ENCODE results near the gene GDPD4.
A peak's percentile ranks its signal among the peaks of the same experiment; 100 is the strongest.

Gene GDPD4

DNA sequence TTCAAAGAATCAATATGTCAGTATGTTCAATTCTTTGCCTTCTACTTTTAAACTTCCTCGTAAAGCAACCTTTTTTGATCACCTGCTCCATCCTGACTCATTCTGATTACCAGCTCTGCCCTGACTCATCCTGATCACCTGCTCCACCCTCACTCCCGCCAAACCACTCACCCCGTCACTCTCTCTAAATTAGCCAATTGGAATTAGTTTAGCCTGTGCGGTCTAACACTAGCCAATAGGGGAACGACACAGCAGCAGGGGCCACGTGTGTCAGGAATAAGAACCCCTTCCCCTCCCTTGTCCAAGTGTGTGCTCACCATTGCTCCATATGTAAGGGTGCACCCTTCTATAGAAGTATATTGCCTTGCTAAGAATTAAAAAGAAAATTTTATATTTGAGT lies 1.5 kb downstream of the GDPD4 start:
- DNase-seq (ENCODE audit: low read depth in 2 of 3, low spot score in 1 of 3): peak in 1 of 3 donors; percentile 6

DNA sequence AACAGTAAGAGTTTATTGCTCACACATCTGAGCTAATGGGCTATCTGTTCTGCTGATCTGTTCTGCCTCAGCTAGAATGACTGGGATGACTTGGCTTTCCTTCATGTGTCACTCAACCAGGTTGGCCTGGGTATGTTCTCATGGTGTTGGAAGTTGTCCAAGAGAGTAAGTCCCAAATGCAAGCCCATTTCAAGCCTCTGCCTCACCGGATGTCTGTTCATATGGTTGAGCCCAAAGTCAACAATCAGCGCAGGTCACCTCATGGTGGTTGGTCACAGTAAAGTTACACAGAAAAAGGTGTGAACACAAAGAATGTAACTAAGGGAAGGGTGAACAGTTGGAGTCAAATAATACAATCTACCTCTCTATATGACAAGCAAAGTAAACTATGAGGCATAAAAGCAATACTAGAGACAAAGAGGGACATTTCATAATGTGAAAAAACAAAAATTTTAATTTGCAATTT lies 1.9 kb downstream of the GDPD4 start:
- no peak for DNase-seq (ENCODE audit: low read depth in 2 of 3, low spot score in 1 of 3)

DNA sequence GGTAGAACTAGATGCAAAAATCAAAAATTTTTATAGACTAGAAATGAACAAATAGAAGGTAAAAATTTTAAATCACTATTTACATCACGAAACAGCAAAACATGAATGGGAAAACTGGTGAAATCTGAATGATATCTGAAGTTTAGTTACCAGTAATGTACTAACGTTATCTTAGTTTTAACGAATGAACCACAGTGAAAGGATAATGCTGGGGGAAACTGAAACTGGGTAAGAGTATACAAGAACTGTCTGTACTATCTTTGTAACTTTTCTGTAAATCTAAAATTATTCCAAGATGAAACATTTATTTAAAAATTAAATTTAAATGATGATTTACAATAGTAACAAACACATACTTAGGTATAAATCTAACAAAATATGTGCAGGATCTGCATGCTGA lies 7.4 kb downstream of the GDPD4 start:
- no peak for DNase-seq (ENCODE audit: low read depth in 2 of 3, low spot score in 1 of 3)

DNA sequence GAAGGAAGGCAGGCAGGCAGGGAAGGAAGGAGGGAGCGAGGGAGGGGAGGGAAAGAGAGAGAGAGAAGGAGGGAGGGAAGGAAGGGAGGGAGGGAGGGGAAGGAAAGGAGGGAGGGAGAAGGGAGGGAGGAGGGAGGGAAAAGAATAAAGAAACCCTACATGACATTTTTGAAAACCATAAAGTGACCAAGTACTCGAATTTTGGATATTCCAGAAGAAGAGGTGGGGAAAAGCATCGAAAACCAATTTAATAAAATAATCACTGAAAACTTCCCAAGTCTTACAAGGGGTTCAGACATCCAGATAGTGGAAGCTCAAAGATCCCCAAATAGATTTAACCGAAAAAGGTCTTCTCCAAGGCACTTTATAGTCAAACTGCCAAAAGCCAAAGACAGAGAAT lies 11.7 kb downstream of the GDPD4 start:
- DNase-seq (ENCODE audit: low read depth in 2 of 3, low spot score in 1 of 3): no peak

- DNase-seq (ENCODE audit: low read depth in 2 of 3, low spot score in 1 of 3): no peak
Measured at GRCh38 chr11:77287615-77288273, 13.7 kb downstream of the GDPD4 start.

- no peak for DNase-seq (ENCODE audit: low read depth in 2 of 3, low spot score in 1 of 3)
Measured at GRCh38 chr11:77287136-77287535, 14.3 kb downstream of the GDPD4 start.

DNA sequence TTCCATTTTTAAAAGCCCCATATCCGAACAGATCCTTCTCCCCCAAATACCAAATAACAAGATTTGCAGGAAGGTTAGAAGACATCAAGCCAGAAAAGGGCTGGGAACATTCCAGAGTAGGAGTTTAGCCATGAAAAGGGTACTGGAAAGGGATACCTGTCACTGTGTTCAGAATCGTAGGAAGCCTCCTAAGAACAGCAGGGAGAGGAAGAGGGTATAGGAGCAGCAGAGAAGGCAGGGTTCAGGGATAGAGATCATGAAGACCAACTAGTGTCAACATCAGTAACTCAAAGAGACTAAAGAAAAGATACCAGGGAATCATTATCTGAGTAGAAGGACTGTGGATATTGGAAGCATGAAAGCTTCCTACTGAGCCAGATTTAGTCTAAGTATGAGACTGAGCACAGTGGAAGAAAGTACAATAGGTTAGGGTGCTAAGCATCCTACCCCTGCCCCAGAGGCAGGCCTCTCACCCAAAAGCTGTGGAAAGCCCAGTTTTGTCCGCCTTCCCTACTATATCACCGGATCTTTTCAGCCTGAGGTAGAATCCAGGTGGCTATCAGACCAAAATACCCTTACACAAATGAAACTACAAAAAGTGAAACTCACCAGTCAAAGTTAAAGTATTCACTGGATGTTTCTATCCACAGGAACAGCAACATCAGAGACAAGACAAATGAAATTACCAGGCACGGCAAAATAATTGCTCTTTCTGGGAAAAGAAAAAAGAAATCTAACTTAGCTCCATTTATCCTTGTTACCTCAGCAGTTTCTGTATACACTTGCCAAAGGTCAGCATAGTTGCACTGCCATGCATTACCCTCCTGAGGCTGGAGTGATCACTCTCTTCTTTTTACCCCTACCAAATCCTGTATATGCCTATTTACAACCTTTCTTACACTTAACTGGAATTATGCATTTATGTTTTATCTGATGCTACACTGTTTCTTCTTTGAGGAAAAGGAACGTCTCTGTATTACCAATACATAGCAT lies 16.7 kb downstream of the GDPD4 start:
- DNase-seq (ENCODE audit: low read depth in 2 of 3, low spot score in 1 of 3): no peak

- DNase-seq (ENCODE audit: low read depth in 2 of 3, low spot score in 1 of 3): no peak
Measured at GRCh38 chr11:77283101-77283500, 18.4 kb downstream of the GDPD4 start.

DNA sequence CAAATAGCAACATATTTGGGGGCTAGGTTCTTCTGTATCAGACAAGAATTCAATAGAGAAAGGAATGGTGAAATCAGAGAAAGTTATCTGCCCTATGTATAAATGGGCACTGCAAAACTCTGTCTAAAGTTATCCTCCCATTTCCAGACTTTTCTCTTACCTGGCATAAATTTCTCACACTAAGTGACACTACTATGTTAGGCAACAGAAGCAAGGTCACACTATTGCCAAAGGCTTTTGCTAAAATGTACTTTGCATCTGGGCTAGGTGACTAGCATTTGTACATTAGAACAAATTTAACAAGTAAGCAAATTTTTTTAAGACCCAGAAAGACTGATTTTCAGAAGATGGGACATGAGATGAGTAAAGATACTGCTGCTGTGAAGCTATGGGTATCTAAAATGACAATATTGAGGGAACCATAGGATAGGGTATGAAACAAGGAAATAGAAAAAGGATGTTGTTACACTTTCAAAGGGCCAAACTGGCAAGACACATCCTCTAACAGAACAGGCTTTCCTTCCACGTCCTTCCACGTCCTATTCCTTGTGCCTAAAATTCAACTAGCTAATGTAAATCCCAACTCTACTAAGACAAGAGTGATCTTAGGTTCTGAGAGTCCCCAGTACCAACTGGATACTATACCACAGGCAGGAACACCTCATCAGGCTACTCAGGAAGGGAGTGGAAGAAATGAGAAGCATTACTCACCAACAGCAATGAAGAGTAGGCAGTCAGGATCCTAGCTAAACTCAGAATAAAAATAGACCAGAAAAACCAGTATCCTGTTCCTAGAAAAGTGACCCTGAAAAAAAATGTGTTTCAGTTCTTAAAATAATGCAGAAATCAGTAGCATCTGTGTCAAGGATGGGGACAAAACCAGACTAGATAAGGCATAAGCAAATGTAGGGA lies 22.6 kb downstream of the GDPD4 start:
- DNase-seq (ENCODE audit: low read depth in 2 of 3, low spot score in 1 of 3): no peak

DNA sequence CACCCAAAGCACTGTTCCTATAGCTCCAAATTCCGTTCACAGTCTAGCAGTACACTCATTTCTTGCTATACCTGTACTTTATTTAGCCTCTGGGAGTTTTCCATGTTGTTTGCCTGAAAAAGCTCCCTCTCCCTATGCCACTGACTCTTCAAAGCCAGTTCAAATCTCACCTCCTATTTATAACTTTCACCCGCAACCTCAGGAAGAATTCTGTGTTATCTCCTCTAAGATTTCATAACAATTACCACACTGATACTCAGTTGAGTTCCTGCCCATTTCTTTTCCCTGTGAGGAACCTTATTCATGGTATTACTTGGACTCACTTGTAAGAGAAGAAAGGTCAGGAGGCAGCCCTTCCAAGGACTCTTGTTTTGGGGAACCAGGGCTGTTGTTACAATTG lies 25.2 kb downstream of the GDPD4 start:
- DNase-seq (ENCODE audit: low read depth in 2 of 3, low spot score in 1 of 3): no peak

- DNase-seq (ENCODE audit: low read depth in 2 of 3, low spot score in 1 of 3): no peak
Measured at GRCh38 chr11:77270921-77271320, 30.6 kb downstream of the GDPD4 start.

DNA sequence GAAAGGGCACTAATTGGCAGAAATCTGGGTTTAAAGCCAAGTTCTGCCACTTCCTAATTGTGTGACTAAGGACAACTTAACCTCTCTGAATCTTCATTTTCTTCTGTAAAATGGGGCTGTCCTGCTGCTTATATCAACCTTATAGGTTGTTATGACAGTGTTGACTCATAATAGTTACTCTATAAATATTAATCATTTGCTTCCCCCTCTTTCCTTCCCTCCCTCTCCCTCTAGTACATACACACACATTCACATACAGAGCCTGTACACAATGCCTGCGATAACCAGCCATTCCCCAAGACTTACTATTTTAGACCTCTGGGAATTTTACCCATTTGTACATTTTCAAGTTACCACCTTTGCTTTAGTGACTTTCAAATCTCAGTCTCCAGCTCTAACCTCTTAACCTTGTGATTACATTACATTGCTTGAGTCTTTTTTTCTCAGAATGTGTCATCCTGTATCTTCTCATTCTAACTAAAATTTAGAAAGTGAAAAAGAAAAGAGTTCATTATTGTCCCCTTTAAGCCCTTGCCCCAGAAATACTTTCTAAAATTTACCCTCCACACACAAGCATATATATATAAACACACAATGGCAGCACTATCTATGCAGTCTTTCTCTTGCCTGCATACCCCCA lies 31.9 kb downstream of the GDPD4 start:
- no peak for DNase-seq (ENCODE audit: low read depth in 2 of 3, low spot score in 1 of 3)

- DNase-seq (ENCODE audit: low read depth in 2 of 3, low spot score in 1 of 3): no peak
Measured at GRCh38 chr11:77267962-77268361, 33.5 kb downstream of the GDPD4 start.

- no peak for DNase-seq (ENCODE audit: low read depth in 2 of 3, low spot score in 1 of 3)
Measured at GRCh38 chr11:77266766-77267165, 34.7 kb downstream of the GDPD4 start.

- DNase-seq (ENCODE audit: low read depth in 2 of 3, low spot score in 1 of 3): no peak
Measured at GRCh38 chr11:77262803-77263202, 38.7 kb downstream of the GDPD4 start.

GRCh38 chr11:77259641-77260040 lies 41.8 kb downstream of the GDPD4 start:
- DNase-seq (ENCODE audit: low read depth in 2 of 3, low spot score in 1 of 3): no peak

GRCh38 chr11:77253690-77254089 lies 47.8 kb downstream of the GDPD4 start:
- no peak for DNase-seq (ENCODE audit: low read depth in 2 of 3, low spot score in 1 of 3)

DNA sequence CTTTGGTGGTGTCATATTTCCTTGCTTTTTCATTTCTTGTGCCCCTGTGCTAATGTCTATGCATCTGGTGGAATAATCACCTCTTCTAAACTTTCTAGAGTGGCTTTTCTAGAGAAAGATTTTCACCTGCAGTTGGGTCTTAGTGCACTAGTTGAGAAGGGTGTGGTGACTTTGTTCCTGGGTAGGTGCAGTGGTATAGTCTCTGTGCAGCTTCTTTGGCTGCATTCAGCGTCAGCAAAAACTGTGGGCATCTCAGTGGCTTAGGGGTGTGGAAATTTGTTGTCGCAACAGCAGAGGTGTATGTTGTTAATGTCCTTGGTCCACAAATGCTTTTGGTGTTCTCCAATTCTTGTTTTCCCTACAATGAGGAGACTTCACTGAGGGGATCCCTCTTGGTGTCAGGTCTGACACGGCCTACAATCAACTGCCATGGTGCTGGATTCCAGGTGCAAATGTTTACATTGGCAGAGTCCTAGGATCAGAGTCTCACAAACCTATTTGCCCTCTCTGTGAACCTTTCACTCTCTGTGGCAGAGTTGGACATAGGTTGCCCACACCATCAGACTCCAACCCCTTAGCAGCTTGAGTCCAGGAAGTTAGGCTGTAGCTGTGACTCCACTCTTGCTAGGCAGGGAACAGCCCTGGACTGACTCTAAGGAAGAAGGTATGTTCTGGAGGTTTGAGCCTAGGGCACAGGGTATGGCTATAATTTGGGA lies 48.8 kb downstream of the GDPD4 start:
- no peak for DNase-seq (ENCODE audit: low read depth in 2 of 3, low spot score in 1 of 3)

DNA sequence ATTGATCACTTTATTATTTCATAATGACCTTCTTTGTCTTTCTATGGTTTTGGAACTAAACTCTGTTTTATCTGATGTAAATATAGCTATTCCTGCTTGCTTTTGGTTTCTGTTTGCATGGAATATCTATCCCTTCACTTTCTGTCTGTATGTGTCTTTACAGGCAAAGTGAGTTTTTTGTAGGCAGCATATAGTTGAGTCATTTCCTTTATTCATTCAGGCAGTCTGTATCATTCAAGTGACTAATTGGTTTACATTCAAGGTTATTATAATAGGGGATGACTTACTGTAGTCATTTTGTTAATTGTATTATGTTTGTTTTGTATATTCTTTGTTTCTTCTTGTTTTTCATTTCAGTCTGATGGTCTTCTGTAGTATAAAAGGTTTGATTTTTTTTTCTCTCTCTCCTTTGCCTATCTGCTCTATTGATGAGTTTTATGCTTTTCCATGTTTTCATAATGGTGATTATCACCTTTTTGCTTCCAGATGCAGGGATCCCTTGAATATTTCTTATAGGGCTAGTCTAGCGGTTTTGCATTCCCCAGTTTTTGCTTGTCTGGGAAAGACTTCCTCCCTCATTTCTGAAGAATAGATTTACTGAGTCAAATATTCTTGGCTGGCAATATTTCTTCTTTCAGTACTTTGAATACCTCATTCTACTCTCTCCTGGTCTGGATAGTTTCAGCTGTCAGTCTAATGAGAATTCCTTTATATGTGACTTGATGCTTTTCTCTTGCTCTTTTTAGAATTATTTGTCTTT lies 50.4 kb downstream of the GDPD4 start:
- DNase-seq (ENCODE audit: low read depth in 2 of 3, low spot score in 1 of 3): no peak
